ENCODE results near the gene CTBP1. TPM values are rescaled to one million over a fixed set of nuclear protein-coding genes. Genes with fewer than 3 reads are reported as not detected.

The CTBP1 gene
- total and polyA plus RNA-seq, 9 of the 15 experiments (the other 6 are each of a cell fraction or from before 2014, with no cell fraction given), result 14.5 to 162 (median 68.2) TPM

DNA sequence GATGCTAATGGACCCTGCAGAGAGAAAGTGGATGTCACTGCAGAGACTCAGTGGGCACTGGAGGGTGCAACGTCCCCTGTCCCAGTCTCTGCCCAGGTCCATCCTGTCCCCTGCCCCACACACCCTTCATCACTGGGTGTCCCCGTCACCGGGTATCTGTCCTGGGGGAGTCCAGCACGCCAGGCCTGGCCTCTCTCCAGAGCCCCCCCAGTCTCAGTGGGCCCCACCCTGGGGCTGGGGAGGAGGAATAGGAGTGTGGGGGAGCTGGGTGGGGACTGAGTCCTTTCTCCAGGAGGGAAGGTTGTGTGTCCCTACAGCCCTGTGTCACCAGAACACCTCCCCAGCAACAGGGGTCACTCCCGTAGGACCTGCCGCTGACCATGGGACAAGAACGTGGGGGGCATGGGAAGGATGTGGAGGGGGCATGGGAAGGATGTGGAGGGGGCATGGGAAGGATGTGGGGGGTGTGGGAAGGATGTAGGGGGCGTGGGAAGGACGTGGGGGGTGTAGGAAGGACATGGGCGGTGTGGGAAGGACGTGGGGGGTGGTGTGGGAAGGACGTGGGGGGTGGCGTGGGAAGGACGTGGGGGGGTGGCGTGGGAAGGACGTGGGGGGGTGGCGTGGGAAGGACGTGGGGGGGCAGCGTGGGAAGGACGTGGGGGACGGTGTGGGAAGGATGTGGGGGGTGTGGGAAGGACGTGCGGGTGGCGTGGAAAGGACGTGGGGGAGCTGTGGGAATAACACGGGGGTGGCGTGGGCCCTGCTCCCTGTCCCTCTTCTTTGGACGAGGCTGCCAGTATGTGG lies 55.5 kb downstream of the CTBP1 start:
- in situ Hi-C loops (cut with MboI), result no loop called here
- no peaks in the 10 kb centered on the region for H3K9me3 ChIP-seq (replicated peaks; ENCODE audit: control insufficient read depth, insufficient read depth, low read depth, low read length)
- DNase-seq (ENCODE audit: extremely low read depth in 1 of 4, low spot score in 3 of 4) (no peak), ATAC-seq (no peak), FAIRE-seq (no peak)
- no TSS peak for BruUV-seq (replicated peaks)
- H3K9ac ChIP-seq (ENCODE audit: insufficient read depth in 1 of 2, low read depth in 2 of 2, low read length in 2 of 2), result no peak overlapping the region; a peak in 1 of 4 replicates
- H2AFZ ChIP-seq (ENCODE audit: low read depth, low read length), result no peak overlapping the region
- H4K20me1 ChIP-seq (replicated peaks; ENCODE audit: control insufficient read depth, insufficient read depth, low read length), result no peaks in the 10 kb centered on the region
- no peak overlapping the region for H3K4me3 ChIP-seq
- CTCF ChIA-PET (ENCODE audit: low intra/inter-chr PET ratio), result no interaction called here
- no peaks in the 10 kb centered on the region for H3K9me1 ChIP-seq (ENCODE audit: control insufficient read depth, insufficient read depth, low read length)
- intact Hi-C loops (cut with micrococcal nuclease), result no loop called here
- peaks cover 2 to 16% of the 10 kb centered on the region in 2 experiments; a peak in 3 of 5 replicates for H3K27me3 ChIP-seq (ENCODE audit: control insufficient read depth in 2 of 2, insufficient read depth in 2 of 2, low read length in 2 of 2)
- no peak overlapping the region for H3K27ac ChIP-seq (ENCODE audit: extremely low read depth, low read depth, low read length)
- H3K36me3 ChIP-seq (ENCODE audit: control insufficient read depth, insufficient read depth, low read length), result no peaks in the 10 kb centered on the region
- WGBS (ENCODE audit: insufficient coverage, low coverage, missing lambda C conversion rate), result 16% methylated on average over 10 of the region's 28 CpGs
- peaks cover 0 to 36% of the 10 kb centered on the region in 2 experiments; a peak in 3 of 5 replicates for H3K4me1 ChIP-seq (replicated peaks in 1 of 2; ENCODE audit: control insufficient read depth in 2 of 2, insufficient read depth in 2 of 2, low read length in 2 of 2)
- POLR2A ChIA-PET, result interaction anchor here (0.6 to 1.4 kb wide), 3 partner anchors 12 to 262 kb away, joined by 3 to 5 read pairs (median 3); partner anchors contain the start of gene GAK
- no peak overlapping the region for H3K4me2 ChIP-seq (ENCODE audit: insufficient read depth, low read length)
- H3K79me2 ChIP-seq (ENCODE audit: control insufficient read depth, insufficient read depth, low read length), result no peaks in the 10 kb centered on the region
- TF ChIP-seq, protein P1, sequence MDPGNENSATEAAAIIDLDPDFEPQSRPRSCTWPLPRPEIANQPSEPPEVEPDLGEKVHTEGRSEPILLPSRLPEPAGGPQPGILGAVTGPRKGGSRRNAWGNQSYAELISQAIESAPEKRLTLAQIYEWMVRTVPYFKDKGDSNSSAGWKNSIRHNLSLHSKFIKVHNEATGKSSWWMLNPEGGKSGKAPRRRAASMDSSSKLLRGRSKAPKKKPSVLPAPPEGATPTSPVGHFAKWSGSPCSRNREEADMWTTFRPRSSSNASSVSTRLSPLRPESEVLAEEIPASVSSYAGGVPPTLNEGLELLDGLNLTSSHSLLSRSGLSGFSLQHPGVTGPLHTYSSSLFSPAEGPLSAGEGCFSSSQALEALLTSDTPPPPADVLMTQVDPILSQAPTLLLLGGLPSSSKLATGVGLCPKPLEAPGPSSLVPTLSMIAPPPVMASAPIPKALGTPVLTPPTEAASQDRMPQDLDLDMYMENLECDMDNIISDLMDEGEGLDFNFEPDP (CRISPR knock-in tag; IDR thresholded peaks at IDR 0.05), result no peak
- TF ChIP-seq, protein P2, sequence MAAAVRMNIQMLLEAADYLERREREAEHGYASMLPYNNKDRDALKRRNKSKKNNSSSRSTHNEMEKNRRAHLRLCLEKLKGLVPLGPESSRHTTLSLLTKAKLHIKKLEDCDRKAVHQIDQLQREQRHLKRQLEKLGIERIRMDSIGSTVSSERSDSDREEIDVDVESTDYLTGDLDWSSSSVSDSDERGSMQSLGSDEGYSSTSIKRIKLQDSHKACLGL (CRISPR knock-in tag; IDR thresholded peaks at IDR 0.05; ENCODE audit: borderline replicate concordance, poor library complexity, severe bottlenecking), result no peak
- TF ChIP-seq, protein P3, sequence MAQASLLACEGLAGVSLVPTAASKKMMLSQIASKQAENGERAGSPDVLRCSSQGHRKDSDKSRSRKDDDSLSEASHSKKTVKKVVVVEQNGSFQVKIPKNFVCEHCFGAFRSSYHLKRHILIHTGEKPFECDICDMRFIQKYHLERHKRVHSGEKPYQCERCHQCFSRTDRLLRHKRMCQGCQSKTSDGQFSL (CRISPR knock-in tag; IDR thresholded peaks at IDR 0.05), result no peak
- TF ChIP-seq, protein P3 (tag; IDR thresholded peaks at IDR 0.05), result no peak
- no peak for TF ChIP-seq SMARCC2 (IDR thresholded peaks at IDR 0.05; ENCODE audit: low read depth)
- TF ChIP-seq, protein P4, sequence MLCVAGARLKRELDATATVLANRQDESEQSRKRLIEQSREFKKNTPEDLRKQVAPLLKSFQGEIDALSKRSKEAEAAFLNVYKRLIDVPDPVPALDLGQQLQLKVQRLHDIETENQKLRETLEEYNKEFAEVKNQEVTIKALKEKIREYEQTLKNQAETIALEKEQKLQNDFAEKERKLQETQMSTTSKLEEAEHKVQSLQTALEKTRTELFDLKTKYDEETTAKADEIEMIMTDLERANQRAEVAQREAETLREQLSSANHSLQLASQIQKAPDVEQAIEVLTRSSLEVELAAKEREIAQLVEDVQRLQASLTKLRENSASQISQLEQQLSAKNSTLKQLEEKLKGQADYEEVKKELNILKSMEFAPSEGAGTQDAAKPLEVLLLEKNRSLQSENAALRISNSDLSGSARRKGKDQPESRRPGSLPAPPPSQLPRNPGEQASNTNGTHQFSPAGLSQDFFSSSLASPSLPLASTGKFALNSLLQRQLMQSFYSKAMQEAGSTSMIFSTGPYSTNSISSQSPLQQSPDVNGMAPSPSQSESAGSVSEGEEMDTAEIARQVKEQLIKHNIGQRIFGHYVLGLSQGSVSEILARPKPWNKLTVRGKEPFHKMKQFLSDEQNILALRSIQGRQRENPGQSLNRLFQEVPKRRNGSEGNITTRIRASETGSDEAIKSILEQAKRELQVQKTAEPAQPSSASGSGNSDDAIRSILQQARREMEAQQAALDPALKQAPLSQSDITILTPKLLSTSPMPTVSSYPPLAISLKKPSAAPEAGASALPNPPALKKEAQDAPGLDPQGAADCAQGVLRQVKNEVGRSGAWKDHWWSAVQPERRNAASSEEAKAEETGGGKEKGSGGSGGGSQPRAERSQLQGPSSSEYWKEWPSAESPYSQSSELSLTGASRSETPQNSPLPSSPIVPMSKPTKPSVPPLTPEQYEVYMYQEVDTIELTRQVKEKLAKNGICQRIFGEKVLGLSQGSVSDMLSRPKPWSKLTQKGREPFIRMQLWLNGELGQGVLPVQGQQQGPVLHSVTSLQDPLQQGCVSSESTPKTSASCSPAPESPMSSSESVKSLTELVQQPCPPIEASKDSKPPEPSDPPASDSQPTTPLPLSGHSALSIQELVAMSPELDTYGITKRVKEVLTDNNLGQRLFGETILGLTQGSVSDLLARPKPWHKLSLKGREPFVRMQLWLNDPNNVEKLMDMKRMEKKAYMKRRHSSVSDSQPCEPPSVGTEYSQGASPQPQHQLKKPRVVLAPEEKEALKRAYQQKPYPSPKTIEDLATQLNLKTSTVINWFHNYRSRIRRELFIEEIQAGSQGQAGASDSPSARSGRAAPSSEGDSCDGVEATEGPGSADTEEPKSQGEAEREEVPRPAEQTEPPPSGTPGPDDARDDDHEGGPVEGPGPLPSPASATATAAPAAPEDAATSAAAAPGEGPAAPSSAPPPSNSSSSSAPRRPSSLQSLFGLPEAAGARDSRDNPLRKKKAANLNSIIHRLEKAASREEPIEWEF (CRISPR knock-in tag; IDR thresholded peaks at IDR 0.05), result no peak
- TF ChIP-seq, protein P5, sequence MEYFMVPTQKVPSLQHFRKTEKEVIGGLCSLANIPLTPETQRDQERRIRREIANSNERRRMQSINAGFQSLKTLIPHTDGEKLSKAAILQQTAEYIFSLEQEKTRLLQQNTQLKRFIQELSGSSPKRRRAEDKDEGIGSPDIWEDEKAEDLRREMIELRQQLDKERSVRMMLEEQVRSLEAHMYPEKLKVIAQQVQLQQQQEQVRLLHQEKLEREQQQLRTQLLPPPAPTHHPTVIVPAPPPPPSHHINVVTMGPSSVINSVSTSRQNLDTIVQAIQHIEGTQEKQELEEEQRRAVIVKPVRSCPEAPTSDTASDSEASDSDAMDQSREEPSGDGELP (CRISPR knock-in tag; IDR thresholded peaks at IDR 0.05; ENCODE audit: borderline replicate concordance), result no peak
- no peak for TF ChIP-seq ATF1 (CRISPR knock-in tag; IDR thresholded peaks at IDR 0.05)
- no peak for TF ChIP-seq ATF1 (tag; IDR thresholded peaks at IDR 0.05)
- TF ChIP-seq U2AF2 (optimal IDR thresholded peaks at IDR 0.05; ENCODE audit: low read depth, low read length), result no peak
- TF ChIP-seq FOXJ2 (tag; IDR thresholded peaks at IDR 0.05), result no peak
- TF ChIP-seq ZNF232 (CRISPR knock-in tag; IDR thresholded peaks at IDR 0.05), result no peak

Measured in K562 (cell line).